Suprapubic skin (tissue), 3 donors: Measurements from ENCODE around the gene DMWD.

Experiments
- POLR2A ChIP-seq, 2 donors: fragments of 450-650 bp; IDR thresholded peaks; one replicate each; pipeline ENCODE4 v1.6.1; 2017; ENCODE audit warnings: antibody characterized with exemption in 2 of 2, mild to moderate bottlenecking in 2 of 2, moderate library complexity in 2 of 2
- TF ChIP-seq, protein P1 (sequence below), 2 donors: fragments of 200-600 bp in 1 of 2; fragments of 450-650 bp in 1 of 2; sonication (generic) in 1 of 2; IDR thresholded peaks; one replicate each; pipeline ENCODE4 v1.5.1; 2016 to 2019; ENCODE audit warnings: antibody characterized with exemption in 2 of 2, mild to moderate bottlenecking in 1 of 2, moderate library complexity in 1 of 2

DNA sequence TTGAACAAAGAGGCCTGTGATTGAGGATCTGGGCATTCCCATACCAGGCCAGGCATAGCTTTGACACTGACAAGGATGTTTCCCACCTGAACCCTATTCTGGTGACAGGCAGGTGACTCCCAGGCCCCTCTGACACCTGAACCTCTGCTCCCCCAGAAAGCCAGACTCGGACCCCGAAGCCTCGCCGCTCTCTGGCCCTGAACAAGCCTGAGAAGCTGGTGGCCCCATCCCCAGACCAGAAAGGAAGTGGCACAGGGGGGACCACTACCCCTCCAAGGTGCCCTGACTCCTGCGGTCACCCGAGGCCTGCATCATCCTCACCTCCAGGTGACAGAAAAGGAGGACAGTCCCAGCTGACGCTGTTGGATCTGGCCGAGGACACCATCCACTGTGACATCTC lies 38.3 kb downstream of the DMWD start:
- TF ChIP-seq, protein P1, sequence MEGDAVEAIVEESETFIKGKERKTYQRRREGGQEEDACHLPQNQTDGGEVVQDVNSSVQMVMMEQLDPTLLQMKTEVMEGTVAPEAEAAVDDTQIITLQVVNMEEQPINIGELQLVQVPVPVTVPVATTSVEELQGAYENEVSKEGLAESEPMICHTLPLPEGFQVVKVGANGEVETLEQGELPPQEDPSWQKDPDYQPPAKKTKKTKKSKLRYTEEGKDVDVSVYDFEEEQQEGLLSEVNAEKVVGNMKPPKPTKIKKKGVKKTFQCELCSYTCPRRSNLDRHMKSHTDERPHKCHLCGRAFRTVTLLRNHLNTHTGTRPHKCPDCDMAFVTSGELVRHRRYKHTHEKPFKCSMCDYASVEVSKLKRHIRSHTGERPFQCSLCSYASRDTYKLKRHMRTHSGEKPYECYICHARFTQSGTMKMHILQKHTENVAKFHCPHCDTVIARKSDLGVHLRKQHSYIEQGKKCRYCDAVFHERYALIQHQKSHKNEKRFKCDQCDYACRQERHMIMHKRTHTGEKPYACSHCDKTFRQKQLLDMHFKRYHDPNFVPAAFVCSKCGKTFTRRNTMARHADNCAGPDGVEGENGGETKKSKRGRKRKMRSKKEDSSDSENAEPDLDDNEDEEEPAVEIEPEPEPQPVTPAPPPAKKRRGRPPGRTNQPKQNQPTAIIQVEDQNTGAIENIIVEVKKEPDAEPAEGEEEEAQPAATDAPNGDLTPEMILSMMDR (IDR thresholded peaks at IDR 0.05): no peak
- no peak for TF ChIP-seq POLR2A (IDR thresholded peaks at IDR 0.05)
